Activated naive CD4-positive, alpha-beta T cell treated with anti-CD3 and anti-CD28 coated beads, Interleukin-2, amount 50 U/mL, for 24 hours (primary cell): Measurements from ENCODE around the gene CBLB.

Source experiments
- H3K27ac Mint-ChIP-seq: one replicate; pipeline ENCODE4 v1.8.0; 2021; ENCODE audit warnings: mild to moderate bottlenecking, mixed read lengths
- H3K27me3 Mint-ChIP-seq: one replicate; pipeline ENCODE4 v1.8.0; 2021; ENCODE audit warnings: mixed read lengths
- H3K36me3 Mint-ChIP-seq: one replicate; pipeline ENCODE4 v1.8.0; 2021; ENCODE audit warnings: mixed read lengths
- H3K4me1 Mint-ChIP-seq: one replicate; pipeline ENCODE4 v1.8.0; 2021; ENCODE audit warnings: mixed read lengths
- H3K4me3 Mint-ChIP-seq: one replicate; pipeline ENCODE4 v1.8.0; 2021; ENCODE audit warnings: mild to moderate bottlenecking, mixed read lengths
- H3K9me3 Mint-ChIP-seq: one replicate; pipeline ENCODE4 v1.8.0; 2021; ENCODE audit warnings: mixed read lengths

Gene CBLB

GRCh38 chr3:105714453-105714852 is 154.4 kb downstream of the CBLB start:
- H3K9me3 Mint-ChIP-seq: no peaks in the 10 kb centered on the region
- no peaks in the 10 kb centered on the region for H3K27me3 Mint-ChIP-seq
- H3K36me3 Mint-ChIP-seq: peaks cover 48% of the 10 kb centered on the region
- no peak overlapping the region for H3K27ac Mint-ChIP-seq
- H3K4me3 Mint-ChIP-seq: no peak overlapping the region
- H3K4me1 Mint-ChIP-seq: peaks cover 21% of the 10 kb centered on the region

- H3K36me3 Mint-ChIP-seq: peaks cover 34% of the 10 kb centered on the region
- H3K27me3 Mint-ChIP-seq: no peaks in the 10 kb centered on the region
- H3K4me1 Mint-ChIP-seq: peaks cover 25% of the 10 kb centered on the region
Observed at GRCh38 chr3:105708980-105709379, 159.8 kb downstream of the CBLB start.

GRCh38 chr3:105707009-105707408 is 161.8 kb downstream of the CBLB start:
- Mint-ChIP-seq H3K4me1 (peaks cover 34% of the 10 kb centered on the region), H3K27ac (no peak overlapping the region), H3K27me3 (no peaks in the 10 kb centered on the region), H3K4me3 (no peak overlapping the region), H3K36me3 (peaks cover 40% of the 10 kb centered on the region), H3K9me3 (no peaks in the 10 kb centered on the region)

More at GRCh38 chr3:105708980-105709379, 159.8 kb downstream of the CBLB start:
- Mint-ChIP-seq H3K27ac (no peak overlapping the region), H3K9me3 (no peaks in the 10 kb centered on the region), H3K4me3 (no peak overlapping the region)

- peaks cover 40% of the 10 kb centered on the region for H3K4me1 Mint-ChIP-seq
- H3K27ac Mint-ChIP-seq: peak overlapping the region; percentile 25
- H3K36me3 Mint-ChIP-seq: peaks cover 41% of the 10 kb centered on the region
- no peaks in the 10 kb centered on the region for H3K27me3 Mint-ChIP-seq
- H3K9me3 Mint-ChIP-seq: no peaks in the 10 kb centered on the region
- no peak overlapping the region for H3K4me3 Mint-ChIP-seq
Observed at GRCh38 chr3:105704726-105705410, 163.9 kb downstream of the CBLB start.

GRCh38 chr3:105700575-105700974 is 168.2 kb downstream of the CBLB start:
- H3K4me1 Mint-ChIP-seq: peaks cover 61% of the 10 kb centered on the region

GRCh38 chr3:105691633-105692032 is 177.2 kb downstream of the CBLB start:
- H3K27ac Mint-ChIP-seq: peak overlapping the region; percentile 74
- peaks cover 24% of the 10 kb centered on the region for H3K36me3 Mint-ChIP-seq
- no peak overlapping the region for H3K4me3 Mint-ChIP-seq

More at GRCh38 chr3:105700575-105700974, 168.2 kb downstream of the CBLB start:
- no peaks in the 10 kb centered on the region for H3K27me3 Mint-ChIP-seq
- H3K36me3 Mint-ChIP-seq: peaks cover 42% of the 10 kb centered on the region
- no peak overlapping the region for H3K4me3 Mint-ChIP-seq
- peak overlapping the region; percentile 79 for H3K27ac Mint-ChIP-seq
- H3K9me3 Mint-ChIP-seq: no peaks in the 10 kb centered on the region

GRCh38 chr3:105691053-105691452 is 177.8 kb downstream of the CBLB start:
- no peak overlapping the region for H3K4me3 Mint-ChIP-seq
- H3K27me3 Mint-ChIP-seq: no peaks in the 10 kb centered on the region
- H3K27ac Mint-ChIP-seq: no peak overlapping the region
- no peaks in the 10 kb centered on the region for H3K9me3 Mint-ChIP-seq
- H3K4me1 Mint-ChIP-seq: peaks cover 65% of the 10 kb centered on the region
- H3K36me3 Mint-ChIP-seq: peaks cover 25% of the 10 kb centered on the region

More at GRCh38 chr3:105691633-105692032, 177.2 kb downstream of the CBLB start:
- no peaks in the 10 kb centered on the region for H3K27me3 Mint-ChIP-seq
- H3K4me1 Mint-ChIP-seq: peaks cover 61% of the 10 kb centered on the region
- no peaks in the 10 kb centered on the region for H3K9me3 Mint-ChIP-seq

GRCh38 chr3:105688821-105689220 is 180.0 kb downstream of the CBLB start:
- H3K27me3 Mint-ChIP-seq: no peaks in the 10 kb centered on the region
- H3K36me3 Mint-ChIP-seq: peaks cover 26% of the 10 kb centered on the region
- H3K4me1 Mint-ChIP-seq: peaks cover 59% of the 10 kb centered on the region
- H3K4me3 Mint-ChIP-seq: no peak overlapping the region
- H3K27ac Mint-ChIP-seq: peak overlapping the region; percentile 79
- H3K9me3 Mint-ChIP-seq: no peaks in the 10 kb centered on the region

GRCh38 chr3:105686278-105686897 is 182.4 kb downstream of the CBLB start:
- Mint-ChIP-seq H3K9me3 (no peaks in the 10 kb centered on the region), H3K27ac (peak overlapping the region; percentile 73), H3K4me3 (no peak overlapping the region), H3K36me3 (peaks cover 12% of the 10 kb centered on the region), H3K4me1 (peaks cover 36% of the 10 kb centered on the region), H3K27me3 (no peaks in the 10 kb centered on the region)

- Mint-ChIP-seq H3K9me3 (no peaks in the 10 kb centered on the region), H3K27me3 (no peaks in the 10 kb centered on the region), H3K27ac (peak overlapping the region; percentile 2), H3K4me3 (no peak overlapping the region), H3K4me1 (peaks cover 10% of the 10 kb centered on the region), H3K36me3 (peaks cover 30% of the 10 kb centered on the region)
Observed at GRCh38 chr3:105679951-105680350, 188.9 kb downstream of the CBLB start.

GRCh38 chr3:105678017-105678416 is 190.8 kb downstream of the CBLB start:
- H3K4me1 Mint-ChIP-seq: peaks cover 19% of the 10 kb centered on the region
- H3K36me3 Mint-ChIP-seq: peaks cover 42% of the 10 kb centered on the region

GRCh38 chr3:105676621-105677300 is 192.1 kb downstream of the CBLB start:
- H3K27me3 Mint-ChIP-seq: no peaks in the 10 kb centered on the region
- peak overlapping the region; percentile 52 for H3K27ac Mint-ChIP-seq
- H3K4me1 Mint-ChIP-seq: peaks cover 19% of the 10 kb centered on the region
- peaks cover 45% of the 10 kb centered on the region for H3K36me3 Mint-ChIP-seq
- no peak overlapping the region for H3K4me3 Mint-ChIP-seq
- no peaks in the 10 kb centered on the region for H3K9me3 Mint-ChIP-seq

More at GRCh38 chr3:105678017-105678416, 190.8 kb downstream of the CBLB start:
- Mint-ChIP-seq H3K27me3 (no peaks in the 10 kb centered on the region), H3K9me3 (no peaks in the 10 kb centered on the region), H3K27ac (no peak overlapping the region), H3K4me3 (no peak overlapping the region)

- H3K4me3 Mint-ChIP-seq: no peak overlapping the region
- H3K4me1 Mint-ChIP-seq: peaks cover 19% of the 10 kb centered on the region
- no peaks in the 10 kb centered on the region for H3K9me3 Mint-ChIP-seq
- H3K27ac Mint-ChIP-seq: no peak overlapping the region
- H3K27me3 Mint-ChIP-seq: no peaks in the 10 kb centered on the region
- peaks cover 39% of the 10 kb centered on the region for H3K36me3 Mint-ChIP-seq
Observed at GRCh38 chr3:105674437-105675065, 194.3 kb downstream of the CBLB start.

GRCh38 chr3:105672996-105673395 is 195.8 kb downstream of the CBLB start:
- Mint-ChIP-seq H3K9me3 (no peaks in the 10 kb centered on the region), H3K36me3 (peaks cover 37% of the 10 kb centered on the region), H3K4me1 (peaks cover 19% of the 10 kb centered on the region), H3K27me3 (no peaks in the 10 kb centered on the region), H3K27ac (no peak overlapping the region), H3K4me3 (no peak overlapping the region)

GRCh38 chr3:105662306-105662705 is 206.5 kb downstream of the CBLB start:
- no peaks in the 10 kb centered on the region for H3K4me1 Mint-ChIP-seq
- H3K27me3 Mint-ChIP-seq: no peaks in the 10 kb centered on the region
- H3K9me3 Mint-ChIP-seq: no peaks in the 10 kb centered on the region
- no peak overlapping the region for H3K27ac Mint-ChIP-seq
- H3K4me3 Mint-ChIP-seq: no peak overlapping the region
- H3K36me3 Mint-ChIP-seq: peaks cover 29% of the 10 kb centered on the region
